GM23248 (cell line): ENCODE results near the gene ISOC2. TPM values are rescaled to one million over a fixed set of nuclear protein-coding genes. Genes with fewer than 3 reads are reported as not detected.

ENCODE experiments used
- DNase-seq: peaks from one replicate; pipeline ENCODE4 v3.0.0-alpha.2; 2015
- H2AFZ ChIP-seq: fragments of 200-600 bp; sonication (generic); 2 replicates; pipeline ENCODE4 v1.6.1; 2016; ENCODE audit warnings: antibody characterized with exemption
- H3F3A ChIP-seq: fragments of 200-600 bp; sonication (generic); 2 replicates; pipeline ENCODE4 v1.6.1; 2016; ENCODE audit warnings: mild to moderate bottlenecking, antibody characterized with exemption, mixed run types; ENCODE audit not compliant: insufficient read depth
- H3K27ac ChIP-seq: fragments of 200-600 bp; sonication (generic); 2 replicates; pipeline ENCODE4 v1.5.1; 2016; ENCODE audit warnings: mild to moderate bottlenecking
- H3K27me3 ChIP-seq: fragments of 200-600 bp; sonication (generic); replicated peaks from 2 replicates; pipeline ENCODE4 v1.6.1; 2016; ENCODE audit warnings: mild to moderate bottlenecking; ENCODE audit not compliant: insufficient read depth
- H3K36me3 ChIP-seq: fragments of 200-600 bp; sonication (generic); 2 replicates; pipeline ENCODE4 v1.6.1; 2016; ENCODE audit warnings: low read depth, mild to moderate bottlenecking
- H3K4me1 ChIP-seq: fragments of 200-600 bp; sonication (generic); 2 replicates; pipeline ENCODE4 v1.6.1; 2016; ENCODE audit warnings: mild to moderate bottlenecking; ENCODE audit not compliant: insufficient read depth
- H3K4me2 ChIP-seq: fragments of 200-600 bp; sonication (generic); one replicate; pipeline ENCODE4 v1.6.1; 2016; ENCODE audit warnings: mild to moderate bottlenecking; ENCODE audit not compliant: unreplicated experiment
- H3K4me3 ChIP-seq: fragments of 200-600 bp; sonication (generic); 2 replicates; pipeline ENCODE4 v1.5.1; 2016; ENCODE audit warnings: mild to moderate bottlenecking
- H3K79me2 ChIP-seq: fragments of 200-600 bp; sonication (generic); 2 replicates; pipeline ENCODE4 v1.6.1; 2016; ENCODE audit warnings: mild to moderate bottlenecking; ENCODE audit not compliant: insufficient read depth
- H3K9ac ChIP-seq: fragments of 200-600 bp; sonication (generic); 2 replicates; pipeline ENCODE4 v1.6.1; 2016; ENCODE audit warnings: mild to moderate bottlenecking
- H3K9me2 ChIP-seq: fragments of 200-600 bp; sonication (generic); 2 replicates; pipeline ENCODE4 v1.6.1; 2016; ENCODE audit warnings: mixed run types, mild to moderate bottlenecking, moderate library complexity; ENCODE audit not compliant: insufficient read depth
- H3K9me3 ChIP-seq: fragments of 200-600 bp; sonication (generic); one replicate; pipeline ENCODE4 v1.6.1; 2017; ENCODE audit warnings: low read depth
- H4K20me1 ChIP-seq: fragments of 200-600 bp; sonication (generic); 2 replicates; pipeline ENCODE4 v1.6.0; 2016; ENCODE audit not compliant: insufficient read depth
- EZH2 ChIP-seq: fragments of 200-600 bp; sonication (generic); IDR thresholded peaks from 2 replicates; pipeline ENCODE4 v1.6.1; 2018; ENCODE audit warnings: antibody characterized with exemption, mild to moderate bottlenecking; ENCODE audit not compliant: insufficient read depth, poor library complexity, severe bottlenecking
- EZH2phosphoT487 ChIP-seq: fragments of 200-600 bp; sonication (generic); IDR thresholded peaks from 2 replicates; pipeline ENCODE4 v1.6.1; 2018; ENCODE audit warnings: antibody characterized with exemption, moderate library complexity, mild to moderate bottlenecking, low read depth; ENCODE audit not compliant: insufficient read depth
- WGBS, 2 experiments: methylation state at CpG; one replicate each; pipeline ENCODE4 v1.1.6; 2015 to 2017; ENCODE audit warnings: low lambda C conversion rate in 2 of 2, low coverage in 1 of 2; ENCODE audit errors: missing lambda C conversion rate in 2 of 2; 5-methylcytosine and 5-hydroxymethylcytosine counted together
- in situ Hi-C: fragments of 300-500 bp; cut with MboI; formaldehyde crosslinking; loops from 2 replicates; pipeline ENCODE4 v1.15.0; 2020
- polyA plus RNA-seq: library from polyadenylated mRNA; unstranded; fragments of >200 nt; fragmentation: Nextera tagmentation; extraction: Ambion mirVana; gene quantifications from 2 replicates; pipeline ENCODE4 v1.2.1, GENCODE V29; 2016
- total RNA-seq: library from RNA; depleted of rRNA; stranded (reverse); fragments of >200 nt; shearing (Covaris generic); gene quantifications from 2 replicates; pipeline ENCODE4 v1.2.3, GENCODE V29; 2014

Gene ISOC2
- total and polyA plus RNA-seq, 2 experiments from 2014 or later, result 34.0 to 103 TPM

DNA sequence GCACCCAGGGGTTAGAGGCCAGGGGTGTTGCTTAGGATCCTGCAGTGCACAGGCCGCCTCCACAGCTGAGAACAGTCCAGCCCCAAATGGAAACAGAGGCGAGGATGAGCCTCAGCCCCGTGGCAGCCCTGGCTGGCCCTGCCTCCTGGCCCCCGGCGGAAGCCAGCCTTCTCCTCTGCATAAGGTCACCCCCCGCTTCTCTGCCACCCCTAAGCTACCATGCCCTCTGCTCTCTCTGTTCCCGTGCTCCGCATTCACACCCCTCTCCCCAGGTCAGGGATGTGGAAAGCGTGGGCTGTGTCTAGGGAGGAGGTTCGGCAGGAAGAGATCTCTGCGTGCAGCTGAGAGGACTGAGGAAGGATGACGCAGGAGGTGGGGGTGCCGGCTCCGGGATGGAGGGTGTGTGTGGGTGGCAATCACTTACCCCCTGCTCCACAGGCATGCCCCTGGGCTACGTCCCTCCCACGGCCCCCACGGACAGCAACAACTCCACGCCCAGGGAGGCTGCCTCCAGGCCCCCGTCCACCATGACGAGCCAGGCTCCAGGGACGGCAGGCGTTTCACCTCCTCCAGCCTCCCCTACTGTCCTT is 32.8 kb upstream of the ISOC2 start:
- no peaks in the 10 kb centered on the region for H3K79me2 ChIP-seq
- H3K9ac ChIP-seq, result peak overlapping the region; percentile 20; the same call in 1 of the 2 replicates
- H3K4me3 ChIP-seq, result peak overlapping the region; percentile 14
- H3K36me3 ChIP-seq, result no peaks in the 10 kb centered on the region
- H3K27ac ChIP-seq, result no peak overlapping the region
- H4K20me1 ChIP-seq, result no peaks in the 10 kb centered on the region
- no peak for DNase-seq
- H2AFZ ChIP-seq, result no peak overlapping the region
- 76 to 79% methylated on average over 13 to 22 of the region's 22 CpGs for WGBS, 2 experiments
- no peaks in the 10 kb centered on the region for H3K9me2 ChIP-seq
- H3K4me2 ChIP-seq, result no peak overlapping the region
- H3F3A ChIP-seq, result no peaks in the 10 kb centered on the region
- TF ChIP-seq EZH2 (no peak), EZH2phosphoT487 (no peak)
- H3K27me3 ChIP-seq, result no peaks in the 10 kb centered on the region
- peaks cover 10% of the 10 kb centered on the region; the same call in 1 of the 2 replicates for H3K4me1 ChIP-seq
- no peaks in the 10 kb centered on the region for H3K9me3 ChIP-seq
- in situ Hi-C loops, result no loop called here

GRCh38 chr19:55493645-55494171 is 32.3 kb upstream of the ISOC2 start:
- Histone ChIP-seq H3K79me2 (no peaks in the 10 kb centered on the region), H3K9me2 (no peaks in the 10 kb centered on the region), H3K4me2 (peak overlapping the region; percentile 71), H3K27me3 (no peaks in the 10 kb centered on the region), H3K9me3 (no peaks in the 10 kb centered on the region), H3K4me1 (peaks cover 10% of the 10 kb centered on the region; the same call in 1 of the 2 replicates), H3K27ac (peak overlapping the region; percentile 48), H4K20me1 (no peaks in the 10 kb centered on the region), H3F3A (no peaks in the 10 kb centered on the region), H3K36me3 (no peaks in the 10 kb centered on the region), H3K9ac (peak overlapping the region; percentile 65), H2AFZ (peak overlapping the region; percentile 58), H3K4me3 (peak overlapping the region; percentile 56)
- TF ChIP-seq EZH2phosphoT487, result no peak
- no peak for TF ChIP-seq EZH2
- no peak for DNase-seq
- in situ Hi-C loops, result no loop called here
- 52 to 62% methylated on average over 18 to 36 of the region's 38 CpGs for WGBS, 2 experiments

DNA sequence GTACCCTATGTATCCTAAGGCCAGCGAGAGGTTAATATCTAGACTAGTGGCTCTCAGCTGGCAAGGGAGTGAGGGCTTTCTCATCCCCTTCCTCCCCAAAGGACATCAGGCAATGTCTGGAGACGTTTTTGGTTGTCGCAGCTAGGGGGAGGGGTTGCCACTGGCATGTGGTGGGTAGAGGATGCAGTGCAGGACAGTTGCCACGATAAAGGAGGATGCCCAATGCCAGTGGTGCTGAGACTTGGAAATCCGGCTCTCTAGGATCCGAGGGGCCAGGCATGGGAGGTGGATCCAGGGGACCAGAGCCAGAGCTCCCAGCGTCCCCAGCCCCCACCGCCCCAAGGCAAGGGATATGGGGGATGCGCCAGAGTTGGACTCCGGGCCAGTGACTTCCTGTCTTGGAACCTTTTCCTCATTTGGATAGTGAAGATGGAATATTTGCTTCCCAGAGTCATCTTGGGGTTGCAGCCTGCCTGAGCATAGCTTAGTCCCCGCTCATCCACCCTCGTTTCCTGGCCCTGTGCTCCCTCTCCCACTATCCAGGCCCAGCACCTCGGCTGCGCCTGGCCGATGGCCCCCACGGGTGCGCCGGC is 31.7 kb upstream of the ISOC2 start:
- H3K79me2 ChIP-seq, result no peaks in the 10 kb centered on the region
- peak; percentile 74 for DNase-seq
- peak overlapping the region; percentile 58 for H2AFZ ChIP-seq
- in situ Hi-C loops, result no loop called here
- H3K9me2 ChIP-seq, result no peaks in the 10 kb centered on the region
- H4K20me1 ChIP-seq, result no peaks in the 10 kb centered on the region
- 14 to 19% methylated on average over 15 to 18 of the region's 18 CpGs for WGBS, 2 experiments
- H3K4me3 ChIP-seq, result peak overlapping the region; percentile 56
- no peaks in the 10 kb centered on the region for H3K36me3 ChIP-seq
- no peaks in the 10 kb centered on the region for H3K27me3 ChIP-seq
- peak overlapping the region; percentile 48 for H3K27ac ChIP-seq
- H3K9ac ChIP-seq, result peak overlapping the region; percentile 65
- H3K4me2 ChIP-seq, result peak overlapping the region; percentile 71
- H3F3A ChIP-seq, result no peaks in the 10 kb centered on the region
- peaks cover 14% of the 10 kb centered on the region; the same call in 1 of the 2 replicates for H3K4me1 ChIP-seq
- TF ChIP-seq EZH2 (no peak), EZH2phosphoT487 (no peak)
- no peaks in the 10 kb centered on the region for H3K9me3 ChIP-seq

- H3K79me2 ChIP-seq, result no peaks in the 10 kb centered on the region
- H3K9ac ChIP-seq, result no peak overlapping the region
- H3K27me3 ChIP-seq, result no peaks in the 10 kb centered on the region
- 66 to 68% methylated on average over 12 of the region's 12 CpGs for WGBS, 2 experiments
- no peak overlapping the region for H3K27ac ChIP-seq
- H3K36me3 ChIP-seq, result no peaks in the 10 kb centered on the region
- H3K4me1 ChIP-seq, result peaks cover 14% of the 10 kb centered on the region
- H3F3A ChIP-seq, result no peaks in the 10 kb centered on the region
- no peak overlapping the region for H3K4me3 ChIP-seq
- no peak for TF ChIP-seq EZH2
- no peak for TF ChIP-seq EZH2phosphoT487
- no peaks in the 10 kb centered on the region for H4K20me1 ChIP-seq
- in situ Hi-C loops, result no loop called here
- no peak overlapping the region for H3K4me2 ChIP-seq
- H2AFZ ChIP-seq, result no peak overlapping the region
- H3K9me3 ChIP-seq, result no peaks in the 10 kb centered on the region
- DNase-seq, result no peak
- no peaks in the 10 kb centered on the region for H3K9me2 ChIP-seq
Measured at GRCh38 chr19:55492362-55492944, 31.0 kb upstream of the ISOC2 start.
